ENCODE measurements around the gene KRTAP6-3.

DNA sequence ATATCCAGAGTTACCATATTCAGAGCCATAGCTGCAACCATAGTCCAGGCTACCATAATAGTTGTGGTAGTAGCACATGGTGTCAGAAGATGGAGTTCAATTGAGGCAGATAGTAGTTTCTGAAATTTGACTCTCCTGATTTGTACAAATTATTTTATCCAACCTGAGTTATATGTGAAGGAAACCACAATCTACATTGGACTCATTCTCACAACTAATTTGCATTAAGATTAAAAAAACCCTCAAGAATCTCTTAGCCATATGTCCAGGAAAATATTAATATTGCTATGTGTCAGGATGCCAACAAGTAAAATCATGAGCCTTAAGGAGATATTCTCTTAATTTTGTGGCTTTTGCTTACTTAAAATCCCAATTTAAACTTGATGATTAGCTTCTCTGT, 1.9 kb upstream of the KRTAP6-3 start, which contains the start of gene KRTAP22-2:
- TF ChIP-seq, protein P1, sequence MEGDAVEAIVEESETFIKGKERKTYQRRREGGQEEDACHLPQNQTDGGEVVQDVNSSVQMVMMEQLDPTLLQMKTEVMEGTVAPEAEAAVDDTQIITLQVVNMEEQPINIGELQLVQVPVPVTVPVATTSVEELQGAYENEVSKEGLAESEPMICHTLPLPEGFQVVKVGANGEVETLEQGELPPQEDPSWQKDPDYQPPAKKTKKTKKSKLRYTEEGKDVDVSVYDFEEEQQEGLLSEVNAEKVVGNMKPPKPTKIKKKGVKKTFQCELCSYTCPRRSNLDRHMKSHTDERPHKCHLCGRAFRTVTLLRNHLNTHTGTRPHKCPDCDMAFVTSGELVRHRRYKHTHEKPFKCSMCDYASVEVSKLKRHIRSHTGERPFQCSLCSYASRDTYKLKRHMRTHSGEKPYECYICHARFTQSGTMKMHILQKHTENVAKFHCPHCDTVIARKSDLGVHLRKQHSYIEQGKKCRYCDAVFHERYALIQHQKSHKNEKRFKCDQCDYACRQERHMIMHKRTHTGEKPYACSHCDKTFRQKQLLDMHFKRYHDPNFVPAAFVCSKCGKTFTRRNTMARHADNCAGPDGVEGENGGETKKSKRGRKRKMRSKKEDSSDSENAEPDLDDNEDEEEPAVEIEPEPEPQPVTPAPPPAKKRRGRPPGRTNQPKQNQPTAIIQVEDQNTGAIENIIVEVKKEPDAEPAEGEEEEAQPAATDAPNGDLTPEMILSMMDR (IDR thresholded peaks at IDR 0.05): no peak
- no peak for TF ChIP-seq POLR2A (IDR thresholded peaks at IDR 0.05)

Measured in uterus (tissue), 2 donors.